SK-N-MC (cell line): ENCODE measurements around the gene LAMB4.

Experiments
- DNase-seq: peaks from one replicate; pipeline ENCODE4 v3.0.0-alpha.2; 2011; ENCODE audit warnings: low read depth, low spot score
- H3K27ac ChIP-seq: fragments of 200-600 bp; sonication (generic); 2 replicates; pipeline ENCODE4 v1.5.1; 2016; ENCODE audit warnings: mixed run types
- H3K36me3 ChIP-seq: fragments of 200-600 bp; sonication (generic); 2 replicates; pipeline ENCODE4 v1.6.1; 2017; ENCODE audit warnings: antibody characterized with exemption, low read length, mixed read lengths; ENCODE audit not compliant: insufficient read depth
- H3K4me3 ChIP-seq: fragments of 200-600 bp; sonication (generic); 2 replicates; pipeline ENCODE4 v1.5.1; 2016
- H3K9ac ChIP-seq: fragments of 200-600 bp; sonication (generic); 2 replicates; pipeline ENCODE4 v1.8.0; 2017; ENCODE audit warnings: mixed run types, mixed read lengths; ENCODE audit not compliant: insufficient read length
- H3K9me3 ChIP-seq: fragments of 200-600 bp; sonication (generic); 2 replicates; pipeline ENCODE4 v1.6.1; 2017; ENCODE audit warnings: low read depth, mild to moderate bottlenecking, antibody characterized with exemption, low read length, moderate library complexity, mixed read lengths
- EZH2 ChIP-seq: fragments of 200-600 bp; sonication (generic); IDR thresholded peaks from one replicate; pipeline ENCODE4 v1.6.1; 2017; ENCODE audit warnings: antibody characterized with exemption
- FOXP2 ChIP-seq: optimal IDR thresholded peaks from 2 replicates; pipeline ENCODE3; 2011; ENCODE audit warnings: mild to moderate bottlenecking, moderate library complexity; ENCODE audit not compliant: insufficient read depth; ENCODE audit errors: extremely low read length, control extremely low read depth
- POLR2AphosphoS5 ChIP-seq: IDR thresholded peaks from 2 replicates; pipeline ENCODE4 v1.6.1; 2012; ENCODE audit warnings: mild to moderate bottlenecking, low read depth, low read length, borderline replicate concordance

LAMB4 gene

GRCh38 chr7:108146070-108146842 lies 16.1 kb upstream of the LAMB4 start:
- Histone ChIP-seq H3K9ac (no peak overlapping the region), H3K27ac (no peak overlapping the region), H3K36me3 (no peaks in the 10 kb centered on the region), H3K4me3 (no peak overlapping the region), H3K9me3 (no peaks in the 10 kb centered on the region)
- DNase-seq, result peak; percentile 57
- no peak for TF ChIP-seq EZH2
- TF ChIP-seq FOXP2, result no peak
- TF ChIP-seq POLR2AphosphoS5, result no peak

GRCh38 chr7:108145401-108145800 lies 15.2 kb upstream of the LAMB4 start:
- H3K9me3 ChIP-seq, result no peaks in the 10 kb centered on the region
- H3K9ac ChIP-seq, result no peak overlapping the region
- TF ChIP-seq EZH2 (no peak), FOXP2 (no peak)
- no peak for DNase-seq
- no peak overlapping the region for H3K27ac ChIP-seq
- no peaks in the 10 kb centered on the region for H3K36me3 ChIP-seq
- no peak overlapping the region for H3K4me3 ChIP-seq

- DNase-seq, result no peak
- TF ChIP-seq POLR2AphosphoS5, result no peak
- TF ChIP-seq FOXP2, result no peak
- no peak for TF ChIP-seq EZH2
- no peak overlapping the region for H3K27ac ChIP-seq
These were observed 14.8 kb upstream of the LAMB4 start for GRCh38 chr7:108144931-108145330.

GRCh38 chr7:108143658-108144420 lies 13.7 kb upstream of the LAMB4 start:
- no peak for DNase-seq
- no peaks in the 10 kb centered on the region for H3K36me3 ChIP-seq
- H3K4me3 ChIP-seq, result no peak overlapping the region
- TF ChIP-seq EZH2 (no peak), FOXP2 (no peak), POLR2AphosphoS5 (no peak)
- no peak overlapping the region for H3K27ac ChIP-seq
- no peak overlapping the region for H3K9ac ChIP-seq
- no peaks in the 10 kb centered on the region for H3K9me3 ChIP-seq

More at GRCh38 chr7:108144931-108145330, 14.8 kb upstream of the LAMB4 start:
- no peaks in the 10 kb centered on the region for H3K9me3 ChIP-seq
- H3K9ac ChIP-seq, result no peak overlapping the region
- no peak overlapping the region for H3K4me3 ChIP-seq
- H3K36me3 ChIP-seq, result no peaks in the 10 kb centered on the region

GRCh38 chr7:108142675-108143259 lies 12.6 kb upstream of the LAMB4 start:
- no peak overlapping the region for H3K9ac ChIP-seq
- TF ChIP-seq EZH2 (no peak), POLR2AphosphoS5 (no peak), FOXP2 (no peak)
- no peaks in the 10 kb centered on the region for H3K9me3 ChIP-seq
- no peak overlapping the region for H3K4me3 ChIP-seq
- no peak overlapping the region for H3K27ac ChIP-seq
- no peak for DNase-seq
- no peaks in the 10 kb centered on the region for H3K36me3 ChIP-seq

- no peak for TF ChIP-seq EZH2
- TF ChIP-seq FOXP2, result no peak
- no peak for TF ChIP-seq POLR2AphosphoS5
- H3K4me3 ChIP-seq, result no peak overlapping the region
- no peak overlapping the region for H3K27ac ChIP-seq
- no peak overlapping the region for H3K9ac ChIP-seq
- no peak for DNase-seq
- no peaks in the 10 kb centered on the region for H3K36me3 ChIP-seq
- H3K9me3 ChIP-seq, result no peaks in the 10 kb centered on the region
These were observed 12.0 kb upstream of the LAMB4 start for GRCh38 chr7:108142180-108142579.

- H3K9ac ChIP-seq, result no peak overlapping the region
- TF ChIP-seq FOXP2 (no peak), POLR2AphosphoS5 (no peak), EZH2 (no peak)
- no peak overlapping the region for H3K4me3 ChIP-seq
- no peak overlapping the region for H3K27ac ChIP-seq
- no peaks in the 10 kb centered on the region for H3K36me3 ChIP-seq
- DNase-seq, result no peak
- no peaks in the 10 kb centered on the region for H3K9me3 ChIP-seq
These were observed 10.5 kb upstream of the LAMB4 start for GRCh38 chr7:108140671-108141070.

- Histone ChIP-seq H3K27ac (no peak overlapping the region), H3K4me3 (no peak overlapping the region), H3K36me3 (no peaks in the 10 kb centered on the region), H3K9me3 (no peaks in the 10 kb centered on the region), H3K9ac (no peak overlapping the region)
- no peak for DNase-seq
- TF ChIP-seq FOXP2 (no peak), EZH2 (no peak), POLR2AphosphoS5 (no peak)
These were observed 8.8 kb upstream of the LAMB4 start for GRCh38 chr7:108138911-108139310.

- no peak for TF ChIP-seq EZH2
- no peak for TF ChIP-seq FOXP2
- TF ChIP-seq POLR2AphosphoS5, result no peak
- no peaks in the 10 kb centered on the region for H3K9me3 ChIP-seq
- no peak overlapping the region for H3K9ac ChIP-seq
- no peak overlapping the region for H3K4me3 ChIP-seq
- no peak overlapping the region for H3K27ac ChIP-seq
- no peaks in the 10 kb centered on the region for H3K36me3 ChIP-seq
- no peak for DNase-seq
These were observed 7.8 kb upstream of the LAMB4 start for GRCh38 chr7:108137993-108138392.
